ENCODE results near the gene KRTAP9-4.
"Not testable (repeated sequence)": the region's sequence is repeated elsewhere in the genome, so short reads cannot be mapped to it uniquely, and the experiment has no call there.

KRTAP9-4 gene

GRCh38 chr17:41258406-41258805 is 8.9 kb downstream of the KRTAP9-4 start:
- no peak for DNase-seq (ENCODE audit: low spot score)
- no peak for TF ChIP-seq CTCF (IDR thresholded peaks at IDR 0.05; ENCODE audit: extremely low read depth, missing control alignments)

- DNase-seq (ENCODE audit: low spot score): no peak
- no peak for TF ChIP-seq CTCF (IDR thresholded peaks at IDR 0.05; ENCODE audit: extremely low read depth, missing control alignments)
These were observed 13.7 kb downstream of the KRTAP9-4 start for GRCh38 chr17:41263212-41263611.

GRCh38 chr17:41264599-41264998 is 15.1 kb downstream of the KRTAP9-4 start:
- no peak for TF ChIP-seq CTCF (IDR thresholded peaks at IDR 0.05; ENCODE audit: extremely low read depth, missing control alignments)
- no peak for DNase-seq (ENCODE audit: low spot score)

GRCh38 chr17:41265078-41265477 is 15.6 kb downstream of the KRTAP9-4 start, which contains the start of gene KRTAP9-6:
TSS of gene KRTAP9-6 (plus strand) at chr17:41265378. CDS start at chr17:41265378, 0 bp downstream.
- DNase-seq (ENCODE audit: low spot score): no peak
- TF ChIP-seq CTCF (IDR thresholded peaks at IDR 0.05; ENCODE audit: extremely low read depth, missing control alignments): no peak

- TF ChIP-seq CTCF (IDR thresholded peaks at IDR 0.05; ENCODE audit: extremely low read depth, missing control alignments): no peak
These were observed 18.2 kb downstream of the KRTAP9-4 start for GRCh38 chr17:41267711-41268110.

GRCh38 chr17:41271323-41271722 is 21.8 kb downstream of the KRTAP9-4 start:
- not testable (repeated sequence) for DNase-seq (ENCODE audit: low spot score)

More at GRCh38 chr17:41267711-41268110, 18.2 kb downstream of the KRTAP9-4 start:
- DNase-seq (ENCODE audit: low spot score): no peak

- TF ChIP-seq CTCF (IDR thresholded peaks at IDR 0.05; ENCODE audit: extremely low read depth, missing control alignments): no peak
- DNase-seq (ENCODE audit: low spot score): no peak
These were observed 22.4 kb downstream of the KRTAP9-4 start for GRCh38 chr17:41271858-41272257.

GRCh38 chr17:41275648-41276190 is 26.2 kb downstream of the KRTAP9-4 start, which contains the start of gene KRTAP9-7:
TSS of gene KRTAP9-7 (plus strand) at chr17:41275698. CDS start at chr17:41275698, 0 bp downstream.
- not testable (repeated sequence) for DNase-seq (ENCODE audit: low spot score)

All from GM20000 (cell line).